HG02840 (cell line): ENCODE data around the gene A3GALT2.

ENCODE experiments used
- ATAC-seq: cut with Tn5 transposase; IDR thresholded peaks from one replicate; pipeline ENCODE4 v1.9.1; 2021; ENCODE audit warnings: mild to moderate bottlenecking, moderate library complexity, moderate number of reproducible peaks; ENCODE audit not compliant: unreplicated experiment, low FRiP score

A3GALT2 gene

GRCh38 chr1:33334081-33334552 is 13.2 kb upstream of the A3GALT2 start:
- no peak for ATAC-seq

DNA sequence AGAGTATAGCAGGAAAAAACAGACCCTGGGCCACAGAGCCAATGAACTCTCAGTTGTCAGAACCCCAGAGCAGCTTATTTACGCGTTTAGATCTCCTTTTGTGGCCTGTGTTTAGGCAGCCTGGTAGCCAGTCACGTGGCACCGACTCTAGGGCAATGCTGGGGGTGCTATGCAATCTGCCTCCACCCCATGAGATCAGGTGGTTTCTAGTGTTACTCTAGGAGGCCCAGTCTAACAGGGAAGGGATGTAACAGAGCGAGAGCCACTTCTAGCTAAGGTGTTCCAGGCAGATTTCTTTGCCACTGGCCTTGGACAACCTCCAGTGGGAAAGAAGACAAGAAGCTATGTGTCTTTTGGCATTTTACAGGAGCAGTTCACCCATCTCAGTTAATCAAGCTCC is 12.0 kb upstream of the A3GALT2 start:
- no peak for ATAC-seq

DNA sequence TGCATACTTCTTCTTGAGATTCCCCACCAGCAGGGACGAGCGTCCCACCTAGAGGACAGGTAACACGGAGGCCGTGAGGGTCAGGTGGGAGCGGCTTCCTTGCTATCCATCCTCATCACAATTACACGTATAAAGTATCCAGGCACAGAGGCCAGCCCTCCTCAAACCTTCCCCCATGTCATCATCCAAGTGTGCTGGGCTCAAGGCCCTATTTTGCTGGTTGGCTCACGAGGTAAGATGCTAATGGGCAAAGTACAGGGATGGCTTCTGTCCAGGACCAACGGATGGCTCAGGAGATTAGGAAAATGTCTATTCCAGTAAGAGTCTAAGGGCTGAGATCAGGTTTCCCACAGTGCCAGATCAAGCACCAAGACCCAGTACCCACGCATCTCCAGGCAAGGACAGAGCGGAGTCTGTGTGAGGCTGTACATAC is 11.5 kb upstream of the A3GALT2 start:
- ATAC-seq, result no peak

GRCh38 chr1:33331444-33332356 is 10.8 kb upstream of the A3GALT2 start:
- no peak for ATAC-seq

- ATAC-seq, result no peak
Measured at GRCh38 chr1:33330906-33331305, 10.0 kb upstream of the A3GALT2 start.

DNA sequence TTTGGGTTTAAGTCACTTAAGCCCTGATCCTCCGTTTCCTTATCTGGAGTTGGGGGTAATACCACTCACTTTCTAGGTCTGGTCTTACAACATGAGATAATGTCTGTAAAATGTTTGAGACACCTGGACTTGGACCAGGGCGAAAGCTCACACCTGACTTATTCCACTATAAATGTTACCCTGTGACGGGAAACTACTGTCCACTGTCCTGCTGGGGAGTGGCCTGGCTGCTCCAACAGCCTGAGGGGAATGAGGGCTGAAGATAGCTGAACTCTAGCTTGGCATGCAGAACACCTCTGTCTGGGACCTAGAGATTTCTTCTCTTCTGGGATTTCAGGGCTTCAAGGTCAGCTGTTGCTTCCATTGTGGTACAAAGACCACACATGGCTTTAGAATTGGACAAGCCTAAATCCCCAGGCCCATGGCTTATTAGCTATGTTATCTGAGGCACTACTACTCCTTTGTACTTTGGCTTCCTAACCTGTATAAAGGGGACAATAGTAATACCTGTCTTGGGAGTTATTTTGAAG is 9.5 kb upstream of the A3GALT2 start:
- no peak for ATAC-seq

GRCh38 chr1:33329600-33330305 is 8.9 kb upstream of the A3GALT2 start:
- ATAC-seq, result no peak

DNA sequence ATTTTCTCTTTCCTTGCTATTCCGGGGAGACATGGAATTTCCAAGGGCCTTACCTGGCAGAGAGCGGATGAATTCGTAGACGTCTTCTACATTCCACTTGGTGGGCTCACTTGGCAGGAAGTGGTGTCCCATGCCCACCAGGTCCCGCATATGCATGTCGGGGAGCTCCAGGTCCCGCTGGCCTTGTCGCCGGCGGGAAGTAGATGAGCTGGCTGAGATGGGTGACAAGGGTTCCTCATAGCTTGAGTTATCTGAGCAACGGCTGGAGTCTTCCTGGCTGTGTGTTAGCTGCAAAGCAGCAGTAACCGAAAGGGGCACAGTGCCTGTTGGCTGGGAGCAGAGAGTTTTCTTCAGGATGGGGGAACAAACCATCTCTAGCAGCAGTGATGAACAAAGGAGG is 7.9 kb upstream of the A3GALT2 start:
- ATAC-seq, result no peak

DNA sequence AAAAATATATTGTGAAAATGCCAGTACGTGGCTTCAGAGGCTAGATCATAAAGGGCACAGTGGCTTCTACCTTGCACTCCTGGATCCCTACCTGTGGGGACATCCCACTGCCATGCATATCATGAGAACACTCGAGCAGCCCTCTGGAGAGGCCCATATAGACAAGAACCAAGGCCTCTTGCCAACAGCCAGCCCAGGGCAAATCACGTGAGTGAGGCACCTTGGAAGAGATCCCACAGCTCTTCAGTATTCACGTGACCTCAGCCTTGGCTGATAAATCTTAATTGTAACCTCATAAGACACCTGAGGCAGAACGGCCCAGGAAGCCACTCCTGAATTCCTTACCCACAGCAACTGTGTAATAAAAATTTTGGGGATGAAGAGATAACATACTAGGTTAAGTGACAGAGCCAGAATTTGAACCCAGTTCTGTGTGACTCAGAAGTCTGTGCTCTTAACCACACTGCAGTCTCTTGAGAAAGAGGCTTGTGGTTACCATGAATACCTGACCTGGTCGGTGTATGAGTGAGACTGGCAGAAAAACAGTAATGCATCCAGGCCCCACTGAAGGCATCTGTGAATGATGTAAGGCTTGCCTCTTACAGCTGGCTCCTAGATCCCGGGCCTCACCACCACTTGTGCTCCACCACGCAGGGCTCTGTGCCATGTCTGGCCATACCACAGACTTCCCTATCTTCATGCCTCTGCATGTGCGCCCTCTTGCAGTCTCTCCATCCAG is 6.9 kb upstream of the A3GALT2 start:
- ATAC-seq, result no peak

DNA sequence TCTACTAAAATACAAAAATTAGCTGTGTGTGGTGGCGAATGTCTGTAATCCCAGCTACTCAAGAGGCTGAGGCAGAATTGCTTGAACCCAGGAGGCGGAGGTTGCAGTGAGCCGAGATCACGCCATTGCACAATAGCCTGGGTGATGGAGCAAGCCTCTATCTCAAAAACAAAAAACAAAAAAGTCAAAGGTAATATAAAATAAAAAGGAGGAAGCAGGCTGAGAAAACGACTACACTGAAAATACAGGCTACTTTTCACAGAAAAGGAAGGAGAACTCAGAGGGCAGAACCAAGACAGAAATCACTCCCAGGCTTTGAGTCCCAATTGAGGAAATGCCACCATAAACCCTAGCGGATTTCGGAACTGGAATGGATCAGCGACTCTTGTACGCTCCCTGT is 5.9 kb upstream of the A3GALT2 start:
- no peak for ATAC-seq

GRCh38 chr1:33324677-33325575 is 4.0 kb upstream of the A3GALT2 start:
- ATAC-seq, result no peak

- no peak for ATAC-seq
Measured at GRCh38 chr1:33323663-33324477, 3.0 kb upstream of the A3GALT2 start.

DNA sequence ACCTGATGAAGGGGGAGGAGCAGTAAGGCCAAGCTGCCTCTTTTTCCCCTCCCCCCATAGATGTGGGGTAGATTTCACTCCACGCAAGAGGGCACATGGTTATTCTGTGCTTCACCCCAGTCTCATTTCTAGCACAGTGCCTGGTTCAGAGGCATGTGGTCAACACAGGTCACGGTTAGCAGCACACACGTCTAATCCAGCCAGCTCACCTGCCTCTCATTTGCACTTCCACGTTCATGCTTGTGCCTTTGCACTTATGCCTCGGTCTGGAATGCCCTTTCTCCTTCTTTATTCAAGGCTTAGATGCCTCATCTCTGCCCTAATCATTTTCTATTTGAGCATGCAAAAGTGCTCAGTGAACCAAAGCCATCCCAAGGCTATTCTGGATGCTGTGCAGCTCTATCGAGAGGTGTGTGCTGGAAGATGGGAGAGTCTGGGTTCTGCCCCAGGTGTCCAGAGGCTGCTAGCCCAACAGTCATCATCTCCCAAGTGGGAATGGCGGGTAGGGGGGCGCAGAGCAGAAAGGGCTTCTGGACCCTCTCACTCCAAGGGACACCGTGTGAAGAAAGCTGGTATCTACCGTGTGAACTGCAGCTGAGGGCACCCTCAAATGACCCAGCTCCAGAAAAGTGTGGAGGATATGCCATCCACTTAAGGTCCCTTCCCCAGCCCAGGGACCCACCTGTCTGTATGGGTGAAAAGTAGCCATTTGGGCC is 2.1 kb upstream of the A3GALT2 start:
- no peak for ATAC-seq

GRCh38 chr1:33322109-33322508 is 1.2 kb upstream of the A3GALT2 start:
- ATAC-seq, result no peak

DNA sequence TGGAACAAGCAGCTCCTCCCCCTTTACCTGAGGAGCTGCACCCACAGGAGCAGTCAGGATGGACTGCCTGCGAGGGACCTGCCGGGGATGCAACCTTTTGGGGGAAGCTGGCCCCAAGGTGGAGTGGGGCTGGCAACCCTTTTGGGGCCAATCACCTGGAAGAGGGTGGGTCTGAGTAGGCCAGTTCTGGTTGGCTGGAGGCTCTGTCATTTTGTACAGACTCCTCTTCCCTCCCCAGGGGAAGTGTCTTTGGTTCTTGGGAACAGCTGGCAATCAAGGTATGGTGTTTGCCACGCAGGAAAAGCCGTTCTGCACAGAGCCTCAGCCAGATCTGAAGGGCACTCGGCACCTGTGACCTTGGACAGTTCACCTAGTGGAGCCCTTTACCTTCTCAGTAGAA is 280 bp upstream of the A3GALT2 start:
- ATAC-seq, result no peak

DNA sequence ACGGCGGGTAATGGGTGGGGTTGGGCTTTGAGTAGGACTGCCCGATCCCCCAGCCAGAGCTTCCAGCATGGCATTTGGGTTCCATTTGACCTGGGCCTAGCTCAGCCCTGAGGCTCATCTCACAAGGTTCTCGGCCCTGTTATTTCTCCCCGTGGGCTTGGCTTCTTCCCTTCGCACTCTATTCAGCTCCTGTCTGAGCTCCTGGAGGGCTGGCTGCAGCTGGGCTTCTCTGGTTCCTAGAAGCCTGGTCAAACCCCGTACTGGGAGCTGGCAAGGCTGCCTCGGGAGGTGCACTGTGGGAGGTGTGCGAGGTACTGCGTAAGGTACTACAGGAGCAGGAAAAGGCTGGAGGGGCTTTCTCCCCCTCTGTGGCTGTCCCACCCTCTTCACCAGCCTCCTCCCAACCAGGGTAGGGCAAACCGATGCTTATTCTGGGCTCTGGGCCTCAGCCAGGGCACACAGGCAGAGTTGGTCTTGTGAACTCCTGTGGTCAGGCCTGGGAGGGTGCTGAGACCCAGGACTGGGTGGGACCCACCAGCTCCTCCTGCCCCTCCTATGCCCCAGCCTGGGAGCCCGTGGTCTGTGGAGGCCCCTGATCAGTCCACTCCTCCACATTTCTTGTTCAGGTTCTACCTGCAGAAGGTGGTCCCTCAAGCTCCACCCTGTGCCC is 814 bp downstream of the A3GALT2 start:
- no peak for ATAC-seq

- no peak for ATAC-seq
Measured at GRCh38 chr1:33319186-33319948, 1.5 kb downstream of the A3GALT2 start.
